ENCODE results near the gene GMPPB.

GRCh38 chr3:49703956-49704355 is 19.8 kb downstream of the GMPPB start:
- TF ChIP-seq POLR2AphosphoS5 (IDR thresholded peaks at IDR 0.05; ENCODE audit: low read depth, low read length) (no peak), POLR2A (IDR thresholded peaks at IDR 0.05; ENCODE audit: low read depth, low read length) (no peak), TAF1 (IDR thresholded peaks at IDR 0.05; ENCODE audit: borderline replicate concordance, low read depth, low read length) (no peak)

Data from GM12892 (cell line).